Measurements from ENCODE around the gene SLC12A1.

DNA sequence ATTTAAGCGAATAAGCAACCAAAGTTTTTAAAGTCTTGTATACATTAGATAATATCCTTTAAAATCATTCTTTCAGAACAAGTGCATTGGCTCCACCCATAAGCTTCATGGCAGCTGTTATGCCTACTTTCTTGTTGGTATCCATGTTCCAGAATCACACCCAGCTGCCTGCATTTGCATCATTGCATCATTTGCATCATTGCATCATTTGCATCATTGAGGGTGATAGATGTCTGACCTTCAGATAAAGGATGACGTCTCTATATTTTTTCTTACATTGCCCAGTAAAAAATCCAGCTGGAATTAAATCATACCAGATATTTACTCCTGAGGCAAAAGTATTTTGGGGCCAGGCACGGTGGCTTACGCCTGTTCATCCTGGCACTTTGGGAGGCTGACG is 42.3 kb downstream of the SLC12A1 start:
- no peak for TF ChIP-seq RAD21 (IDR thresholded peaks at IDR 0.05; ENCODE audit: low read length)
- TF ChIP-seq, protein P1, sequence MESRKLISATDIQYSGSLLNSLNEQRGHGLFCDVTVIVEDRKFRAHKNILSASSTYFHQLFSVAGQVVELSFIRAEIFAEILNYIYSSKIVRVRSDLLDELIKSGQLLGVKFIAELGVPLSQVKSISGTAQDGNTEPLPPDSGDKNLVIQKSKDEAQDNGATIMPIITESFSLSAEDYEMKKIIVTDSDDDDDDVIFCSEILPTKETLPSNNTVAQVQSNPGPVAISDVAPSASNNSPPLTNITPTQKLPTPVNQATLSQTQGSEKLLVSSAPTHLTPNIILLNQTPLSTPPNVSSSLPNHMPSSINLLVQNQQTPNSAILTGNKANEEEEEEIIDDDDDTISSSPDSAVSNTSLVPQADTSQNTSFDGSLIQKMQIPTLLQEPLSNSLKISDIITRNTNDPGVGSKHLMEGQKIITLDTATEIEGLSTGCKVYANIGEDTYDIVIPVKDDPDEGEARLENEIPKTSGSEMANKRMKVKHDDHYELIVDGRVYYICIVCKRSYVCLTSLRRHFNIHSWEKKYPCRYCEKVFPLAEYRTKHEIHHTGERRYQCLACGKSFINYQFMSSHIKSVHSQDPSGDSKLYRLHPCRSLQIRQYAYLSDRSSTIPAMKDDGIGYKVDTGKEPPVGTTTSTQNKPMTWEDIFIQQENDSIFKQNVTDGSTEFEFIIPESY (IDR thresholded peaks at IDR 0.05; ENCODE audit: borderline replicate concordance, low read depth), result no peak
- TF ChIP-seq RCOR1 (IDR thresholded peaks at IDR 0.05; ENCODE audit: low read length), result no peak
- TF ChIP-seq, protein P2, sequence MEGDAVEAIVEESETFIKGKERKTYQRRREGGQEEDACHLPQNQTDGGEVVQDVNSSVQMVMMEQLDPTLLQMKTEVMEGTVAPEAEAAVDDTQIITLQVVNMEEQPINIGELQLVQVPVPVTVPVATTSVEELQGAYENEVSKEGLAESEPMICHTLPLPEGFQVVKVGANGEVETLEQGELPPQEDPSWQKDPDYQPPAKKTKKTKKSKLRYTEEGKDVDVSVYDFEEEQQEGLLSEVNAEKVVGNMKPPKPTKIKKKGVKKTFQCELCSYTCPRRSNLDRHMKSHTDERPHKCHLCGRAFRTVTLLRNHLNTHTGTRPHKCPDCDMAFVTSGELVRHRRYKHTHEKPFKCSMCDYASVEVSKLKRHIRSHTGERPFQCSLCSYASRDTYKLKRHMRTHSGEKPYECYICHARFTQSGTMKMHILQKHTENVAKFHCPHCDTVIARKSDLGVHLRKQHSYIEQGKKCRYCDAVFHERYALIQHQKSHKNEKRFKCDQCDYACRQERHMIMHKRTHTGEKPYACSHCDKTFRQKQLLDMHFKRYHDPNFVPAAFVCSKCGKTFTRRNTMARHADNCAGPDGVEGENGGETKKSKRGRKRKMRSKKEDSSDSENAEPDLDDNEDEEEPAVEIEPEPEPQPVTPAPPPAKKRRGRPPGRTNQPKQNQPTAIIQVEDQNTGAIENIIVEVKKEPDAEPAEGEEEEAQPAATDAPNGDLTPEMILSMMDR (IDR thresholded peaks at IDR 0.05), result no peak
- TF ChIP-seq EP300 (IDR thresholded peaks at IDR 0.05; ENCODE audit: borderline replicate concordance in 1 of 2, low read depth in 1 of 2, low read length in 1 of 2), result no peak
- no peak for TF ChIP-seq FOXM1 (IDR thresholded peaks at IDR 0.05; ENCODE audit: low read depth)
